SW480 (cell line): ENCODE results near the gene MARCHF7.
"Not testable (repeated sequence)": the region's sequence is repeated elsewhere in the genome, so short reads cannot be mapped to it uniquely, and the experiment has no call there.

ENCODE experiments used
- DNase-seq: peaks from one replicate; pipeline ENCODE4 v3.0.0-alpha.2; 2016; ENCODE audit warnings: low spot score

MARCHF7 gene

GRCh38 chr2:159720676-159721075 is 8.4 kb downstream of the MARCHF7 start:
- no peak for DNase-seq

GRCh38 chr2:159722580-159722979 is 10.3 kb downstream of the MARCHF7 start:
- DNase-seq, result no peak

- DNase-seq, result not testable (repeated sequence)
Observed at GRCh38 chr2:159724795-159725572, 12.7 kb downstream of the MARCHF7 start.

- DNase-seq, result no peak
Observed at GRCh38 chr2:159725713-159726112, 13.4 kb downstream of the MARCHF7 start.

- DNase-seq, result no peak
Observed at GRCh38 chr2:159728629-159729028, 16.3 kb downstream of the MARCHF7 start.

GRCh38 chr2:159735648-159736047 is 23.3 kb downstream of the MARCHF7 start:
- DNase-seq, result no peak

GRCh38 chr2:159736048-159736447 is 23.7 kb downstream of the MARCHF7 start:
- DNase-seq, result no peak

- DNase-seq, result no peak
Observed at GRCh38 chr2:159737292-159737916, 25.1 kb downstream of the MARCHF7 start.

- DNase-seq, result no peak
Observed at GRCh38 chr2:159737917-159738296, 25.6 kb downstream of the MARCHF7 start.

- DNase-seq, result no peak
Observed at GRCh38 chr2:159738509-159739390, 26.4 kb downstream of the MARCHF7 start.

GRCh38 chr2:159742846-159743245 is 30.5 kb downstream of the MARCHF7 start:
- no peak for DNase-seq

- DNase-seq, result no peak
Observed at GRCh38 chr2:159744363-159744762, 32.1 kb downstream of the MARCHF7 start.

- not testable (repeated sequence) for DNase-seq
Observed at GRCh38 chr2:159745237-159745636, 32.9 kb downstream of the MARCHF7 start.

GRCh38 chr2:159748089-159748488 is 35.8 kb downstream of the MARCHF7 start:
- DNase-seq, result no peak

- no peak for DNase-seq
Observed at GRCh38 chr2:159750873-159751272, 38.6 kb downstream of the MARCHF7 start.

GRCh38 chr2:159753797-159754196 is 41.5 kb downstream of the MARCHF7 start:
- no peak for DNase-seq

GRCh38 chr2:159755014-159755413 is 42.7 kb downstream of the MARCHF7 start:
- no peak for DNase-seq

- peak; percentile 55 for DNase-seq
Observed at GRCh38 chr2:159755788-159756187, 43.5 kb downstream of the MARCHF7 start.

- no peak for DNase-seq
Observed at GRCh38 chr2:159758239-159758638, 45.9 kb downstream of the MARCHF7 start.

- peak; percentile 11 for DNase-seq
Observed at GRCh38 chr2:159758686-159759085, 46.4 kb downstream of the MARCHF7 start.

- no peak for DNase-seq
Observed at GRCh38 chr2:159759577-159759976, 47.3 kb downstream of the MARCHF7 start.

GRCh38 chr2:159760326-159760725 is 48.0 kb downstream of the MARCHF7 start:
- no peak for DNase-seq

- no peak for DNase-seq
Observed at GRCh38 chr2:159762075-159762474, 49.8 kb downstream of the MARCHF7 start.
